GM10248 (cell line): Measurements from ENCODE around the gene ZMYND15.

Source experiments
- CTCF ChIA-PET: fragments of 300-600 bp; sonication (Branson Sonifier 250); formaldehyde crosslinking; extraction: SDS; loops from one replicate; lab custom pipeline; 2021; ENCODE audit warnings: antibody characterized with exemption; lab: Yijun Ruan, JAX
- POLR2A ChIA-PET: fragments of 350-650 bp; sonication (Branson Sonifier 250); formaldehyde crosslinking; extraction: SDS; loops from one replicate; lab custom pipeline; 2020; ENCODE audit warnings: antibody characterized with exemption; lab: Yijun Ruan, JAX
- DNase-seq: peaks from one replicate; pipeline ENCODE4 v3.0.0; 2012; ENCODE audit errors: extremely low spot score
- TF ChIP-seq, protein P1 (sequence below): IDR thresholded peaks from 2 replicates; pipeline ENCODE4 v1.5.1; 2012; ENCODE audit warnings: mild to moderate bottlenecking, low read depth; ENCODE audit errors: extremely low read depth, missing control alignments, control extremely low read depth

Gene ZMYND15

DNA sequence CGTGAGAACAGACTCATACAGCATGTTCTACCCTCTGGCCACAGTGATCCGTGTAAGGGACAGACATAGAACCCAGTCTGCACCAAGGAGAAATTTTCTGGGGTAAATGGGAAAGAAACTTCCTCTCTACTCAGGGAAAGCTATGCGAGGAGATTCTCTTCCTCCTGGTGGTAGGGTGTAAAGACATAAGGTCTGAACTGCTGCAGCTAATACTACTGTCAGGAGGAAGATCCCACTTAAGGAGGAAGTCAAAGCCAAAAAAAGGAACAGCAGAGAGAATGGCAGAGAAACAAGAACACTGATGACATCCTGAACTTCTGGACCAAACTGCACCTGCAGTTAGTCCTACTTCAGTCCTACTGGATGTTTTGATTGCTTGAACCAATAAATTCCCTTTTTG is 25.0 kb downstream of the ZMYND15 start:
- no peak for DNase-seq
- ChIA-PET CTCF (interaction anchor here (1.0 to 2.4 kb wide), 2 partner anchors 11 to 25 kb away, joined by 3 to 6 read pairs; no protein-coding TSS in a partner anchor), POLR2A (no interaction called here)
- TF ChIP-seq, protein P1, sequence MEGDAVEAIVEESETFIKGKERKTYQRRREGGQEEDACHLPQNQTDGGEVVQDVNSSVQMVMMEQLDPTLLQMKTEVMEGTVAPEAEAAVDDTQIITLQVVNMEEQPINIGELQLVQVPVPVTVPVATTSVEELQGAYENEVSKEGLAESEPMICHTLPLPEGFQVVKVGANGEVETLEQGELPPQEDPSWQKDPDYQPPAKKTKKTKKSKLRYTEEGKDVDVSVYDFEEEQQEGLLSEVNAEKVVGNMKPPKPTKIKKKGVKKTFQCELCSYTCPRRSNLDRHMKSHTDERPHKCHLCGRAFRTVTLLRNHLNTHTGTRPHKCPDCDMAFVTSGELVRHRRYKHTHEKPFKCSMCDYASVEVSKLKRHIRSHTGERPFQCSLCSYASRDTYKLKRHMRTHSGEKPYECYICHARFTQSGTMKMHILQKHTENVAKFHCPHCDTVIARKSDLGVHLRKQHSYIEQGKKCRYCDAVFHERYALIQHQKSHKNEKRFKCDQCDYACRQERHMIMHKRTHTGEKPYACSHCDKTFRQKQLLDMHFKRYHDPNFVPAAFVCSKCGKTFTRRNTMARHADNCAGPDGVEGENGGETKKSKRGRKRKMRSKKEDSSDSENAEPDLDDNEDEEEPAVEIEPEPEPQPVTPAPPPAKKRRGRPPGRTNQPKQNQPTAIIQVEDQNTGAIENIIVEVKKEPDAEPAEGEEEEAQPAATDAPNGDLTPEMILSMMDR = no peak

DNA sequence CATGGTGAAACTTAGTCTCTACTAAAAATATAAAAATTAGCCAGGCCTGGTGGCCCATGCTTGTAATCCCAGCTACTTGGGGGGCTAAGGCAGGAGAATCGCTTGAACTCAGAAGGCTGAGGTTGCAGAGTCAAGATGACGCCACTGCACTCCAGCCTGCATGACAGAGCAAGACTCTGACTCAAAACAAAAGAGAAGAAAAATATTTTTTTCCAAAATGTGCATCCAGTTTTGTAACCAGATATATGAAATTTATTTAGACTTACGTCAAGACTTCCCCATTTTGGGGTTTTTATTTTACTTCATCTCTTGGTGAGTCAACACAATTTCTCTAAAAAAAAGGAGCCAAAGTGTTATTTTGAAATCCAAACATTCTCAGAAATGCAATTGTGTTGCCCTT is 26.6 kb downstream of the ZMYND15 start:
- no peak for DNase-seq
- TF ChIP-seq, protein P1 = no peak
- POLR2A ChIA-PET = no interaction called here
- CTCF ChIA-PET = no interaction called here

DNA sequence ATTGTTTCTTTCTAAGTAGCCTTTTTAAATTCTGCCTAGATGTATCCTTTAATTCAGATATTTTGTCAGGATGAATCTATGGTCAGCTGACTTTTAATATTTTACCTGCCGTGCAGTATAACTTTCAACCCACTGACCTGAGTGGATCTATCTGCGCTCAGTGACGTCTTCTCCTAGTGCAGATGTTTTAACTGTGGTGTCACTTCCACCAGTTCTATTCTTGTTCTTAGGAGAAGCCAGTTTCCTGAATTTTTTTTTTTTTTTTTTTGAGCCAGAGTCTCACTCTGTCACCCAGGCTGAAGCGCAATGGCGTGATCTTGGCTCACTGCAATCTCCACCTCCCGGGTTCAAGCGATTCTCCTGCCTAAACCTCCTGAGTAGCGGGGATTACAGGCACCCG is 27.1 kb downstream of the ZMYND15 start:
- TF ChIP-seq, protein P1 = no peak
- ChIA-PET CTCF (no interaction called here), POLR2A (no interaction called here)
- DNase-seq = no peak

DNA sequence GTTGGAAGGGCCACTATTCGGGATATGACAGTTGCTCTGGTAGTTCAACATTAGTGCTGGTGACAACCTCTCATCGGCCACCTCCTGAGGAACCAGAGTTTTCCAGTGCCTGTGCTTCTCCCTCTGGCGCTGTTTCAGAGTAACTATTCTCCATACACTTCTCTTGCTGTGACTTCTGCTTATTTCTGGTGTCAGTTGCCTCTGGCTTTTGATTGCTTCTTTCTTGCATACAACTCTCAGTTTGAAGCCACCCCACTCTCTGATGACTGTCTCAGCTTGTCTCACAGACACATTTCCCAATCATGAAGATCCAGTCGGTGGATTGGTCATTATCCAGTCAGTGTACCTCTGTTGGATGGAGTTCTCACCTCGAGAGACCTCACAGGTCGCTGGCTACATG is 28.7 kb downstream of the ZMYND15 start:
- DNase-seq = no peak
- CTCF ChIA-PET = no interaction called here
- POLR2A ChIA-PET = no interaction called here

DNA sequence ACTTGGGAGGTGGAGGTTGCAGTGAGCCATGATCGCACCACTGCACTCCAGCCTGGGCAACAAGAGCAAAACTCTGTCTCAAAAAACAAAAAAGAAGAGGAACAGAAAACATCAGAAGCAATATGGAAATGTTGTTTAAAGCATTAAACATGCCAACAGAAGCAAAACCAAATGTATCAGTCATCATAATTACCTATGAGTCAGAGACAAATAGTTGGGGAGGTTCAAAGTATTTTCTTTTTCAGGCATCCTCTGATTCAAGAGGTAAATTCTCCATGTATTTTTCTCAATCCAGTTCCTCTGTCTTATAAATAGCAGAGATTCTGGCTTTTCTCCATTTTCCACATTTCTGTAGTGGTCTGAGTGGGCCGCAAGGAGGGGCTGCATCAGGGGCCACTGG is 30.0 kb downstream of the ZMYND15 start:
- no peak for DNase-seq
- TF ChIP-seq, protein P1 = no peak
- POLR2A ChIA-PET = no interaction called here
- CTCF ChIA-PET = no interaction called here

More for the DNA sequence above, 28.7 kb downstream of the ZMYND15 start:
- TF ChIP-seq, protein P1 = no peak

DNA sequence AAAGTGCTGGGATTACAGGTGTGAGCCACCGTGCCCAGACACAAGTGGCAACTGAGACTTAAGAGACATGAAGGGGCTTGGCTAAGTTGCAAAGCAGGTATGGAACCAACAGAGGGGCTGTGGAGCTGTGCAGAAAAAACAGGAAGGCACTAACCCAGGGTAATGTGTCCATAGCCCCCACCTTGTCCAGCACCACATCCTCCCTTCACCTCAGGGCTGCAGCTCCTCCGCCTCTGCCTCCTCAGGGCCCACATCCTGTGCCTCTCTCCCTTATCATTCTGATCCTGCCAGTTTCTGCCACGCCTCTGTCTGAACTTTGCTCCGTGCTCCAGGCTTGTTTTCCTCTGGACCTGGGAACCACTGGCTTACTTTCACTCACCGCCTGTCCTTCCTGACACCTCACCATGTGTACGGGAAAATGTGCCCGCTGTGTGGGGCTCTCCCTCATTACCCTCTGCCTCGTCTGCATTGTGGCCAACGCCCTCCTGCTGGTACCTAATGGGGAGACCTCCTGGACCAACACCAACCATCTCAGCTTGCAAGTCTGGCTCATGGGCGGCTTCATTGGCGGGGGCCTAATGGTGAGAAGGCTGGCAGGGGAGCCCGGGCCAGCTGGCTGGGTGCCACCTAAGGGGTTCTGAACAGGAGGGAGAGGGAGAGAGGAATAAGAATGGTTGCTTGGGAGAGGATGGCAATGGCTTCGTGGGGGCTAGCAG is 32.0 kb downstream of the ZMYND15 start, which contains the start of gene TM4SF5:
TSS of gene TM4SF5 (plus strand) at position 368 of the 716 bp plus-strand sequence. CDS start at position 405, 37 bp downstream.
- ChIA-PET CTCF (no interaction called here), POLR2A (no interaction called here)
- no peak for DNase-seq
- TF ChIP-seq, protein P1 = no peak
